Uterus (tissue), 2 donors: ENCODE results near the gene FAM110A.

Experiments
- CTCF ChIP-seq, 4 experiments: fragments of 200-600 bp in 2 of 4; fragments of 450-650 bp in 2 of 4; sonication (generic) in 2 of 4; IDR thresholded peaks; one replicate each; pipeline ENCODE4 v1.5.1; 2016 to 2019; ENCODE audit warnings: antibody characterized with exemption in 4 of 4, mild to moderate bottlenecking in 2 of 4, moderate library complexity in 1 of 4
- POLR2A ChIP-seq, 2 donors: fragments of 450-650 bp; IDR thresholded peaks; one replicate each; pipeline ENCODE4 v1.6.1; 2016; ENCODE audit warnings: antibody characterized with exemption in 2 of 2, mild to moderate bottlenecking in 1 of 2, moderate library complexity in 1 of 2

- no peak for TF ChIP-seq CTCF (IDR thresholded peaks at IDR 0.05)
- TF ChIP-seq POLR2A (IDR thresholded peaks at IDR 0.05), result no peak
These were observed 24.5 kb downstream of the FAM110A start for GRCh38 chr20:858011-858410.
